C4-2B (cell line): ENCODE measurements around the gene MCF2L2.

Experiments used
- H3K27ac ChIP-seq: fragments of 450-650 bp; 2 replicates; pipeline ENCODE4 v1.5.1; 2017
- CTCF ChIP-seq: fragments of 450-650 bp; conservative IDR thresholded peaks from 2 replicates; pipeline ENCODE4 v1.5.1; 2017; ENCODE audit warnings: mild to moderate bottlenecking
- ZFX ChIP-seq: fragments of 450-650 bp; IDR thresholded peaks from 2 replicates; pipeline ENCODE4 v1.6.1; 2017

Gene MCF2L2

GRCh38 chr3:183265834-183266417, 162.5 kb downstream of the MCF2L2 start:
- TF ChIP-seq CTCF = no peak
- no peak for TF ChIP-seq ZFX
- no peak overlapping the region for H3K27ac ChIP-seq

- H3K27ac ChIP-seq = no peak overlapping the region
- TF ChIP-seq CTCF (no peak), ZFX (no peak)
Observed at GRCh38 chr3:183265157-183265642, 163.2 kb downstream of the MCF2L2 start.

- H3K27ac ChIP-seq = no peak overlapping the region
- no peak for TF ChIP-seq CTCF
- TF ChIP-seq ZFX = no peak
Observed at GRCh38 chr3:183264268-183264667, 164.2 kb downstream of the MCF2L2 start.

- TF ChIP-seq ZFX (no peak), CTCF (no peak)
Observed at GRCh38 chr3:183262875-183263378, 165.5 kb downstream of the MCF2L2 start.

GRCh38 chr3:183261151-183261724, 167.2 kb downstream of the MCF2L2 start:
- H3K27ac ChIP-seq = no peak overlapping the region
- no peak for TF ChIP-seq ZFX

More at GRCh38 chr3:183262875-183263378, 165.5 kb downstream of the MCF2L2 start:
- H3K27ac ChIP-seq = no peak overlapping the region

GRCh38 chr3:183260167-183260904, 168.1 kb downstream of the MCF2L2 start:
- H3K27ac ChIP-seq = no peak overlapping the region
- TF ChIP-seq ZFX = no peak
- TF ChIP-seq CTCF = no peak

GRCh38 chr3:183259621-183260020, 168.8 kb downstream of the MCF2L2 start:
- TF ChIP-seq ZFX (no peak), CTCF (no peak)
- H3K27ac ChIP-seq = no peak overlapping the region
